GM12872 (cell line): ENCODE results near the gene ELOA2.

Experiments used
- TF ChIP-seq, protein P1 (sequence below): IDR thresholded peaks from 3 replicates; pipeline ENCODE4 v1.5.1; 2011; ENCODE audit warnings: low read depth, mild to moderate bottlenecking, low read length, moderate library complexity; ENCODE audit not compliant: insufficient read depth

The ELOA2 gene

DNA sequence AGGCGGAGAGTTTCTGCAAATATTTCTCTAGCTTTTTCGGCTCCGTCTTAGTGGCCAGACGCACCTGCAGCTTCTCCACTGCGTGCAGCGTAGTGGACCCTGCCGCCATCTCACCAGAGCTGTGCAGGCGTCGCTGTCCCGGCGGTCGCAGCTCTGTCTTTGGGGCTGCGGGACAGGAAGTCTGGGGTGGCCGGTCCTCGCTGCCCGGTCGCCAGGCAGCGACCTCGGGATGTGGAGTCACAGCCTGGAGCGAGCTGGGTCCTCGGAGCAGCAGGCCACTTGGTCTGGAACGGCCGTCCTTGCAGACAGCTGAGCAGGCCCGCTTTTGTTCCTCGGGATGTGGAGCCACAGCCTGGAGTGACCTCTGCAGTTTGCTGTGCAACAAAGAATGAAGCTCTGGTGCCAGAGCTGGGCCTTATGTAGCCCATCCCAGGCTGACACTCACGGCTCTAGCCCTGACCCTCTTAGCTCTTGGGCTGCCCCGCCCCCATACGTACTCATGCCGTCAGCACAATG lies at the start of gene ELOA2:
Gene ELOA2 (minus strand): TSS at position 466 of the 516 bp plus-strand sequence. CDS start 357 bp downstream, at position 109.
- TF ChIP-seq, protein P1, sequence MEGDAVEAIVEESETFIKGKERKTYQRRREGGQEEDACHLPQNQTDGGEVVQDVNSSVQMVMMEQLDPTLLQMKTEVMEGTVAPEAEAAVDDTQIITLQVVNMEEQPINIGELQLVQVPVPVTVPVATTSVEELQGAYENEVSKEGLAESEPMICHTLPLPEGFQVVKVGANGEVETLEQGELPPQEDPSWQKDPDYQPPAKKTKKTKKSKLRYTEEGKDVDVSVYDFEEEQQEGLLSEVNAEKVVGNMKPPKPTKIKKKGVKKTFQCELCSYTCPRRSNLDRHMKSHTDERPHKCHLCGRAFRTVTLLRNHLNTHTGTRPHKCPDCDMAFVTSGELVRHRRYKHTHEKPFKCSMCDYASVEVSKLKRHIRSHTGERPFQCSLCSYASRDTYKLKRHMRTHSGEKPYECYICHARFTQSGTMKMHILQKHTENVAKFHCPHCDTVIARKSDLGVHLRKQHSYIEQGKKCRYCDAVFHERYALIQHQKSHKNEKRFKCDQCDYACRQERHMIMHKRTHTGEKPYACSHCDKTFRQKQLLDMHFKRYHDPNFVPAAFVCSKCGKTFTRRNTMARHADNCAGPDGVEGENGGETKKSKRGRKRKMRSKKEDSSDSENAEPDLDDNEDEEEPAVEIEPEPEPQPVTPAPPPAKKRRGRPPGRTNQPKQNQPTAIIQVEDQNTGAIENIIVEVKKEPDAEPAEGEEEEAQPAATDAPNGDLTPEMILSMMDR = no peak

DNA sequence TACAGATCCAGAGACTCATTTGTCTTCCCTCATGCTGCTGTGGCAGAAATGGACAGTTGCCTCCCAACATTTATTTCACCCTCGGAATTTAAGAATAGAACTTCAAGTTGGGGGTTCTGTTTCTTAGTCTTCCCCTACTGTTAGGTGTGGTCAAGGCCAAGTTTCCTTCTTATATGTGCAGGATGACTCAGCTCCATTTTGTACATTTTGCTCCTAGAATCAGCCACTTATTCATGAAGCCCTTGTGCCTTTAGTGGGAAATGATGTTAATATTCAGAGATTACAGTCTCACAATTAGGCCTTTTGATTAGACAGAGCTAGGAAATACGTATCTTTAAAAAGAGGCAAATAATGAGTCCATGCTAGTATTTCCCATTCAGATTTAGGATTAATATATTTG lies 46.2 kb upstream of the ELOA2 start:
- TF ChIP-seq, protein P1 = no peak

DNA sequence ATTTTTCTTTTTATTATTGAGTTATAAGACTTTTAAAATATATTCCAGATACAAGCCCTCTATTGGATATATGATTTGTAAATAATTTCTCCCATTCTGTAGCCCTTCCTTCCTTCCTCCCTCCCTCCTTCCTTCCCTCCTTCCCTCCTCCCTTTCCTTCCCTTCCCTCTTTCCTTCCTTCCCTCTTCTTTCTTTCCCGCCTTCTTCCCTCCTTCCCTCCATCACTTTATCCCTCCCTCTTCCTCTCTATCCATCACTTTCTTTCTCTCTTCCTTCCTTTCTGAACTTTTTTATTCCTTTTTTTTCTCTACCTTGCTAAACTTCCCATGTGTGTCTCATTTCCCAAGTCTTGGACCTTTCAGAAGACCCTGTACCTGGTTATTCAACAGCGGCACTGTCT lies 45.5 kb upstream of the ELOA2 start:
- TF ChIP-seq, protein P1 = no peak

DNA sequence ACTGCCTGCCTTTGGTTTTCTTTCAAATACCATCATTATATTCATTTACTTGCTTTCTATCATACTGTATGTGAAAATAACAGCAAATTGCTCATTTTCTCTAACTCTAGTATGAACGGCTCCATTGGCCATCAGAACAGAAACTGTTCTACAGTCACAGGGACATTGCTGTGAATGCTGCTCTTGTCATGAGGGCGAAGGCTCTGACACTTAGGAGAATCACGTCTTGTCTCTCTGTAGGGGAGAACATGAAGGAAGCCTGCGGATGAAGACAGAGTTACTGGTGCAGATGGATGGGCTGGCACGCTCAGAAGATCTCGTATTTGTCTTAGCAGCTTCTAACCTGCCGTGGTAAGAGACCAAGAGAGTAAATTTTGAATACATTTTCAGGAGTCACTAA lies 41.7 kb upstream of the ELOA2 start:
- TF ChIP-seq, protein P1 = no peak

GRCh38 chr18:47075098-47075883 lies 39.9 kb upstream of the ELOA2 start:
- TF ChIP-seq, protein P1 = no peak

GRCh38 chr18:47067648-47068047 lies 32.2 kb upstream of the ELOA2 start:
- TF ChIP-seq, protein P1 = no peak

- TF ChIP-seq, protein P1 = no peak
Measured at GRCh38 chr18:47063096-47063495, 27.7 kb upstream of the ELOA2 start.
